Measurements from ENCODE around the gene ATXN10.

DNA sequence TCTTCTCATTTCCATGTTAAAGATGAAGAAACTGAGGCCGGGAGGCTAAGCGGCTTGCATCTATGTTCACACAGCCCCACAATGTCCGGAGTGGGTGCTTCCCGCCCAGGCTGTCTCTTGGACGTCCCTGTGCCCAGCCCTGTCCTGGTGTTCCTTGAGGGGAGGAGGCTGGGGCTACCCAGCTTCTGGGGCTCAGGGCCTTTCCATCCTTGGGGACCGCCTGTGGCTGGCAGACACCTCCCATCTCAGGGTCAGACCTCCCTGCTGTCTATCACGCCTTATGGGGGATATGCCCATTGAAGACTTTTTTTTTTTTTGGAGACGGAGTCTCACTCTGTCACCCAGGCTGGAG, 209.9 kb downstream of the ATXN10 start:
- TF ChIP-seq, protein P1, sequence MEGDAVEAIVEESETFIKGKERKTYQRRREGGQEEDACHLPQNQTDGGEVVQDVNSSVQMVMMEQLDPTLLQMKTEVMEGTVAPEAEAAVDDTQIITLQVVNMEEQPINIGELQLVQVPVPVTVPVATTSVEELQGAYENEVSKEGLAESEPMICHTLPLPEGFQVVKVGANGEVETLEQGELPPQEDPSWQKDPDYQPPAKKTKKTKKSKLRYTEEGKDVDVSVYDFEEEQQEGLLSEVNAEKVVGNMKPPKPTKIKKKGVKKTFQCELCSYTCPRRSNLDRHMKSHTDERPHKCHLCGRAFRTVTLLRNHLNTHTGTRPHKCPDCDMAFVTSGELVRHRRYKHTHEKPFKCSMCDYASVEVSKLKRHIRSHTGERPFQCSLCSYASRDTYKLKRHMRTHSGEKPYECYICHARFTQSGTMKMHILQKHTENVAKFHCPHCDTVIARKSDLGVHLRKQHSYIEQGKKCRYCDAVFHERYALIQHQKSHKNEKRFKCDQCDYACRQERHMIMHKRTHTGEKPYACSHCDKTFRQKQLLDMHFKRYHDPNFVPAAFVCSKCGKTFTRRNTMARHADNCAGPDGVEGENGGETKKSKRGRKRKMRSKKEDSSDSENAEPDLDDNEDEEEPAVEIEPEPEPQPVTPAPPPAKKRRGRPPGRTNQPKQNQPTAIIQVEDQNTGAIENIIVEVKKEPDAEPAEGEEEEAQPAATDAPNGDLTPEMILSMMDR (IDR thresholded peaks at IDR 0.05): no peak
- no peak for TF ChIP-seq EZH2 (IDR thresholded peaks at IDR 0.05; ENCODE audit: borderline replicate concordance, insufficient read depth, low read depth, low read length, poor library complexity, severe bottlenecking)
